Liver (tissue), 9 donors: ENCODE measurements around the gene NFIA. TPM values are rescaled to one million over a fixed set of nuclear protein-coding genes. Genes with fewer than 3 reads are reported as not detected.

Source experiments
- DNase-seq: peaks from one replicate; pipeline ENCODE4 v3.0.0-alpha.2; 2017; ENCODE audit warnings: low spot score
- H3K27ac ChIP-seq, 2 donors: one replicate each; pipeline ENCODE4 v1.7.0; 2013; ENCODE audit warnings: inconsistent platforms in 2 of 2, low read length in 2 of 2, control low read depth in 1 of 2, low read depth in 1 of 2, mild to moderate bottlenecking in 1 of 2
- H3K27me3 ChIP-seq, 4 donors: one replicate each; pipeline versions ENCODE4 v1.6.1 to v1.7.0; 2013; ENCODE audit warnings: low read length in 3 of 4, inconsistent platforms in 1 of 4, mild to moderate bottlenecking in 1 of 4, moderate library complexity in 1 of 4; ENCODE audit not compliant: control insufficient read depth in 4 of 4, insufficient read depth in 4 of 4
- H3K36me3 ChIP-seq, 4 donors: one replicate each; pipeline versions ENCODE4 v1.6.1 to v1.7.0; 2013; ENCODE audit warnings: low read length in 3 of 4, mild to moderate bottlenecking in 3 of 4, low read depth in 1 of 4, moderate library complexity in 1 of 4; ENCODE audit not compliant: control insufficient read depth in 4 of 4, insufficient read depth in 3 of 4
- H3K4me1 ChIP-seq, 4 donors: one replicate each; pipeline versions ENCODE4 v1.6.1 to v1.7.0; 2013; ENCODE audit warnings: low read length in 3 of 4, mild to moderate bottlenecking in 3 of 4, moderate library complexity in 1 of 4; ENCODE audit not compliant: control insufficient read depth in 4 of 4, insufficient read depth in 4 of 4
- H3K4me3 ChIP-seq, 3 donors: one replicate each; pipeline versions ENCODE4 v1.6.1 to v1.7.0; 2013; ENCODE audit warnings: low read length in 3 of 3, control low read depth in 1 of 3, low read depth in 1 of 3, mild to moderate bottlenecking in 1 of 3
- H3K9ac ChIP-seq, 2 donors: one replicate each; pipeline ENCODE4 v1.7.0; 2013; ENCODE audit warnings: low read length in 2 of 2, mild to moderate bottlenecking in 2 of 2, moderate library complexity in 2 of 2, control low read depth in 1 of 2, low read depth in 1 of 2
- H3K9me3 ChIP-seq, 4 donors: one replicate each; pipeline versions ENCODE4 v1.6.1 to v1.7.0; 2013; ENCODE audit warnings: low read length in 3 of 4; ENCODE audit not compliant: control insufficient read depth in 4 of 4
- ATF3 ChIP-seq: IDR thresholded peaks from 2 replicates; pipeline ENCODE4 v1.6.1; 2016; ENCODE audit warnings: antibody characterized with exemption
- EGR1 ChIP-seq, 2 donors: IDR thresholded peaks; 2 replicates each; pipeline ENCODE4 v1.6.1; 2016 to 2018; ENCODE audit warnings: antibody characterized with exemption in 2 of 2, low read depth in 2 of 2
- GABPA ChIP-seq, 2 donors: IDR thresholded peaks in 1 of 2; conservative IDR thresholded peaks in 1 of 2; 2 replicates each; pipeline ENCODE4 v1.6.1; 2016; ENCODE audit warnings: antibody characterized with exemption in 2 of 2, mild to moderate bottlenecking in 1 of 2, moderate library complexity in 1 of 2
- HNF4A ChIP-seq, 2 donors: conservative IDR thresholded peaks; 2 replicates each; pipeline ENCODE4 v1.6.1; 2016; ENCODE audit warnings: antibody characterized with exemption in 2 of 2, mild to moderate bottlenecking in 2 of 2
- JUND ChIP-seq, 2 donors: IDR thresholded peaks; 2 replicates each; pipeline ENCODE4 v1.6.1; 2016; ENCODE audit warnings: antibody characterized with exemption in 2 of 2
- MAX ChIP-seq: IDR thresholded peaks from 2 replicates; pipeline ENCODE4 v1.6.1; 2016; ENCODE audit warnings: antibody characterized with exemption
- NR2F2 ChIP-seq: IDR thresholded peaks from 2 replicates; pipeline ENCODE4 v1.6.1; 2016; ENCODE audit warnings: antibody characterized with exemption
- RAD21 ChIP-seq, 2 donors: IDR thresholded peaks; 2 replicates each; pipeline ENCODE4 v1.6.1; 2016; ENCODE audit warnings: antibody characterized with exemption in 2 of 2, mild to moderate bottlenecking in 2 of 2
- REST ChIP-seq: IDR thresholded peaks from 2 replicates; pipeline ENCODE4 v1.6.1; 2016; ENCODE audit warnings: antibody characterized with exemption, mild to moderate bottlenecking
- RXRA ChIP-seq, 2 donors: IDR thresholded peaks; 2 replicates each; pipeline ENCODE4 v1.6.1; 2017 to 2018; ENCODE audit warnings: antibody characterized with exemption in 2 of 2, mild to moderate bottlenecking in 1 of 2
- SP1 ChIP-seq: IDR thresholded peaks from 2 replicates; pipeline ENCODE4 v1.6.1; 2018; ENCODE audit warnings: antibody characterized with exemption, mild to moderate bottlenecking
- TAF1 ChIP-seq: conservative IDR thresholded peaks from 2 replicates; pipeline ENCODE4 v1.6.1; 2016; ENCODE audit warnings: antibody characterized with exemption, mild to moderate bottlenecking
- YY1 ChIP-seq: IDR thresholded peaks from 2 replicates; pipeline ENCODE4 v1.6.1; 2016; ENCODE audit warnings: antibody characterized with exemption, mild to moderate bottlenecking
- ZBTB33 ChIP-seq: IDR thresholded peaks from 2 replicates; pipeline ENCODE4 v1.6.1; 2016; ENCODE audit warnings: antibody characterized with exemption
- WGBS: extraction: QIAGEN DNeasy Blood & Tissue Kit; methylation state at CpG from one replicate; pipeline ENCODE4 v1.1.7; 2013; 5-methylcytosine and 5-hydroxymethylcytosine counted together
- polyA plus RNA-seq, 2 donors: library from polyadenylated mRNA; stranded (reverse) in 1 of 2; unstranded in 1 of 2; fragments of 200-250 nt in 1 of 2; fragments of >200 nt in 1 of 2; fragmentation: Nextera tagmentation in 1 of 2; extraction: Ambion mirVana in 1 of 2; gene quantifications; one replicate each; pipeline versions ENCODE4 v1.2.1 to v1.2.3, GENCODE V29; 2013 to 2015
- total RNA-seq, 2 donors: library from RNA; depleted of rRNA; stranded (reverse); fragments of >200 nt; gene quantifications; one replicate each; pipeline ENCODE4 v1.2.3, GENCODE V29; 2014
- TF ChIP-seq, protein P1 (sequence below): fragments of 150-350 bp; IDR thresholded peaks from 2 replicates; pipeline ENCODE4 v1.5.1; 2017; ENCODE audit warnings: improper control_type of control experiment, low read depth, low read length; ENCODE audit not compliant: missing input control
- donor health status: healthy.
- donor health status: healthy.
- donor health status: healthy.
- donor health status: healthy.
- donor health status: healthy.

NFIA gene
- total and polyA plus RNA-seq, 4 donors: 6.8 to 53.7 (median 22.2) TPM

GRCh38 chr1:61187352-61188086 lies 105.2 kb downstream of the NFIA start:
- Histone ChIP-seq H3K9me3 (no peaks in the 10 kb centered on the region), H3K27ac (no peak overlapping the region), H3K4me1 (peaks cover 5 to 25% (median 19%) of the 10 kb centered on the region in 4 donors), H3K4me3 (no peak overlapping the region), H3K27me3 (no peaks in the 10 kb centered on the region), H3K9ac (no peak overlapping the region), H3K36me3 (no peaks in the 10 kb centered on the region)
- no peak for DNase-seq
- no peak for TF ChIP-seq JUND (IDR thresholded peaks at IDR 0.05)
- TF ChIP-seq ZBTB33: no peak
- TF ChIP-seq EGR1 (IDR thresholded peaks at IDR 0.05; ENCODE audit: low read depth in 2 of 2): no peak
- no peak for TF ChIP-seq NR2F2
- TF ChIP-seq REST: no peak
- no peak for TF ChIP-seq SP1
- TF ChIP-seq ATF3: no peak
- TF ChIP-seq GABPA (IDR thresholded peaks at IDR 0.05 in 1 of 2, conservative IDR thresholded peaks at IDR 0.05 in 1 of 2): no peak
- TF ChIP-seq TAF1: no peak
- no peak for TF ChIP-seq RXRA (IDR thresholded peaks at IDR 0.05)
- 93% methylated on average over 10 of the region's 10 CpGs for WGBS

GRCh38 chr1:61190153-61190552 lies 107.8 kb downstream of the NFIA start:
- WGBS: 89% methylated on average over 4 of the region's 4 CpGs
- no peak overlapping the region for H3K9ac ChIP-seq

More at GRCh38 chr1:61190153-61190552, 107.8 kb downstream of the NFIA start:
- no peak for DNase-seq
- Histone ChIP-seq H3K4me3 (no peak overlapping the region), H3K27ac (peak overlapping the region in 1 of 2 donors; percentile 49), H3K36me3 (no peaks in the 10 kb centered on the region), H3K9me3 (no peaks in the 10 kb centered on the region), H3K4me1 (peaks cover 5 to 13% (median 9%) of the 10 kb centered on the region in 4 donors), H3K27me3 (no peaks in the 10 kb centered on the region)
- TF ChIP-seq MAX (no peak), HNF4A (conservative IDR thresholded peaks at IDR 0.05) (no peak), RAD21 (IDR thresholded peaks at IDR 0.05) (no peak), SP1 (no peak), TAF1 (no peak), JUND (IDR thresholded peaks at IDR 0.05) (no peak), EGR1 (IDR thresholded peaks at IDR 0.05; ENCODE audit: low read depth in 2 of 2) (no peak), REST (no peak), ZBTB33 (no peak), GABPA (IDR thresholded peaks at IDR 0.05 in 1 of 2, conservative IDR thresholded peaks at IDR 0.05 in 1 of 2) (no peak), YY1 (no peak), ATF3 (no peak), RXRA (IDR thresholded peaks at IDR 0.05) (no peak)
- TF ChIP-seq, protein P1, sequence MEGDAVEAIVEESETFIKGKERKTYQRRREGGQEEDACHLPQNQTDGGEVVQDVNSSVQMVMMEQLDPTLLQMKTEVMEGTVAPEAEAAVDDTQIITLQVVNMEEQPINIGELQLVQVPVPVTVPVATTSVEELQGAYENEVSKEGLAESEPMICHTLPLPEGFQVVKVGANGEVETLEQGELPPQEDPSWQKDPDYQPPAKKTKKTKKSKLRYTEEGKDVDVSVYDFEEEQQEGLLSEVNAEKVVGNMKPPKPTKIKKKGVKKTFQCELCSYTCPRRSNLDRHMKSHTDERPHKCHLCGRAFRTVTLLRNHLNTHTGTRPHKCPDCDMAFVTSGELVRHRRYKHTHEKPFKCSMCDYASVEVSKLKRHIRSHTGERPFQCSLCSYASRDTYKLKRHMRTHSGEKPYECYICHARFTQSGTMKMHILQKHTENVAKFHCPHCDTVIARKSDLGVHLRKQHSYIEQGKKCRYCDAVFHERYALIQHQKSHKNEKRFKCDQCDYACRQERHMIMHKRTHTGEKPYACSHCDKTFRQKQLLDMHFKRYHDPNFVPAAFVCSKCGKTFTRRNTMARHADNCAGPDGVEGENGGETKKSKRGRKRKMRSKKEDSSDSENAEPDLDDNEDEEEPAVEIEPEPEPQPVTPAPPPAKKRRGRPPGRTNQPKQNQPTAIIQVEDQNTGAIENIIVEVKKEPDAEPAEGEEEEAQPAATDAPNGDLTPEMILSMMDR: no peak
